IMR-90 (cell line): Measurements from ENCODE around the gene C19orf33. TPM values are rescaled to one million over a fixed set of nuclear protein-coding genes. Genes with fewer than 3 reads are reported as not detected.

Source experiments
- ATAC-seq: fragments of 200-7000 bp; cut with Tn5 transposase; 2 replicates; pipeline ENCODE4 v1.9.1; 2020; ENCODE audit warnings: low read depth, mild to moderate bottlenecking, moderate library complexity
- BruUV-seq: library from RNA; stranded (reverse); fragments of 400-500 nt; replicated peaks from 2 replicates; lab custom pipeline; 2021; lab: Mats Ljungman, UMichigan
- CTCF ChIA-PET: fragments of 300-600 bp; formaldehyde crosslinking; extraction: SDS; loops from one replicate; lab custom pipeline; 2021; ENCODE audit warnings: antibody characterized with exemption; lab: Yijun Ruan, JAX
- POLR2A ChIA-PET: fragments of 300-600 bp; sonication (Branson Sonifier 250); formaldehyde crosslinking; loops from one replicate; lab custom pipeline; 2022; ENCODE audit warnings: antibody characterized with exemption; ENCODE audit not compliant: unreplicated experiment; lab: Charles Lee
- DNase-seq: peaks from one replicate; pipeline ENCODE4 v3.0.0; 2013
- H2AFZ ChIP-seq: replicated peaks from 2 replicates; pipeline ENCODE3; 2013; ENCODE audit warnings: low read length, mild to moderate bottlenecking; ENCODE audit not compliant: poor library complexity
- H2AK5ac ChIP-seq: 2 replicates; pipeline ENCODE4 v1.6.1; 2013; ENCODE audit warnings: low read depth, low read length, inconsistent platforms
- H2AK9ac ChIP-seq: replicated peaks from 2 replicates; pipeline ENCODE3; 2013; ENCODE audit warnings: mild to moderate bottlenecking, low read depth, low read length, moderate library complexity; ENCODE audit not compliant: poor library complexity
- H2BK120ac ChIP-seq: 2 replicates; pipeline ENCODE4 v1.6.1; 2013; ENCODE audit warnings: low read depth, low read length, inconsistent platforms
- H2BK15ac ChIP-seq: 3 replicates; pipeline ENCODE4 v1.6.1; 2013; ENCODE audit warnings: low read depth, low read length, inconsistent platforms
- H2BK20ac ChIP-seq: 2 replicates; pipeline ENCODE4 v1.6.1; 2013; ENCODE audit warnings: low read depth, mild to moderate bottlenecking, inconsistent platforms, low read length, moderate library complexity
- H2BK5ac ChIP-seq: 2 replicates; pipeline ENCODE4 v1.6.1; 2013; ENCODE audit warnings: mild to moderate bottlenecking, low read depth, low read length, inconsistent platforms; ENCODE audit not compliant: poor library complexity, severe bottlenecking
- H3K14ac ChIP-seq: replicated peaks from 2 replicates; pipeline ENCODE4 v1.6.1; 2013; ENCODE audit warnings: low read depth, low read length, inconsistent platforms
- H3K18ac ChIP-seq: 2 replicates; pipeline ENCODE4 v1.6.1; 2013; ENCODE audit warnings: low read depth, low read length, control low read depth
- H3K23ac ChIP-seq: 2 replicates; pipeline ENCODE4 v1.6.1; 2013; ENCODE audit warnings: low read depth, low read length, inconsistent platforms
- H3K27ac ChIP-seq: 2 replicates; pipeline ENCODE4 v1.5.1; 2013; ENCODE audit warnings: mild to moderate bottlenecking, control low read depth, low read length; ENCODE audit not compliant: insufficient read depth
- H3K27me3 ChIP-seq: 2 replicates; pipeline ENCODE4 v1.6.1; 2013; ENCODE audit warnings: low read length; ENCODE audit not compliant: control insufficient read depth, insufficient read depth
- H3K36me3 ChIP-seq: 2 replicates; pipeline ENCODE4 v1.6.1; 2013; ENCODE audit warnings: low read length, mixed read lengths; ENCODE audit not compliant: control insufficient read depth, insufficient read depth
- H3K4ac ChIP-seq: 2 replicates; pipeline ENCODE4 v1.6.1; 2013; ENCODE audit warnings: low read depth, low read length, inconsistent platforms
- H3K4me1 ChIP-seq: 2 replicates; pipeline ENCODE4 v1.6.1; 2013; ENCODE audit warnings: low read length, mixed read lengths; ENCODE audit not compliant: control insufficient read depth, insufficient read depth
- H3K4me2 ChIP-seq: 2 replicates; pipeline ENCODE4 v1.6.1; 2013; ENCODE audit warnings: low read depth, mild to moderate bottlenecking, control low read depth, low read length, moderate library complexity
- H3K4me3 ChIP-seq: 2 replicates; pipeline ENCODE4 v1.5.1; 2013; ENCODE audit warnings: low read depth, mild to moderate bottlenecking, control low read depth, low read length, moderate library complexity; ENCODE audit not compliant: insufficient read depth
- H3K56ac ChIP-seq: 2 replicates; pipeline ENCODE4 v1.6.1; 2013; ENCODE audit warnings: low read length, inconsistent platforms; ENCODE audit not compliant: insufficient read depth; ENCODE audit errors: extremely low read depth
- H3K79me1 ChIP-seq, 2 experiments: 2 replicates each; pipeline ENCODE4 v1.6.1; 2013; ENCODE audit warnings: low read length in 2 of 2, inconsistent platforms in 1 of 2, low read depth in 1 of 2
- H3K9ac ChIP-seq: 2 replicates; pipeline ENCODE4 v1.6.1; 2013; ENCODE audit warnings: low read depth, low read length, control low read depth
- H3K9me1 ChIP-seq: 2 replicates; pipeline ENCODE4 v1.6.1; 2013; ENCODE audit warnings: low read length, inconsistent platforms; ENCODE audit not compliant: insufficient read depth
- H3K9me3 ChIP-seq: 2 replicates; pipeline ENCODE4 v1.6.1; 2013; ENCODE audit warnings: low read length; ENCODE audit not compliant: control insufficient read depth, insufficient read depth
- H4K20me1 ChIP-seq: 2 replicates; pipeline ENCODE4 v1.6.1; 2013; ENCODE audit warnings: low read length, inconsistent platforms; ENCODE audit not compliant: insufficient read depth
- H4K5ac ChIP-seq: 2 replicates; pipeline ENCODE4 v1.6.1; 2013; ENCODE audit warnings: mild to moderate bottlenecking, low read depth, low read length, control low read depth
- H4K8ac ChIP-seq, 2 experiments: 2 replicates each; pipeline ENCODE4 v1.6.1; 2013; ENCODE audit warnings: low read depth in 2 of 2, low read length in 2 of 2, control low read depth in 1 of 2, inconsistent platforms in 1 of 2
- H4K91ac ChIP-seq: 2 replicates; pipeline ENCODE4 v1.6.1; 2013; ENCODE audit warnings: low read depth, low read length, inconsistent platforms; ENCODE audit not compliant: insufficient read depth
- BHLHE40 ChIP-seq: fragments of 150-350 bp; IDR thresholded peaks from 2 replicates; pipeline ENCODE4 v1.6.1; 2016; ENCODE audit warnings: mild to moderate bottlenecking, low read depth, low read length
- RCOR1 ChIP-seq: IDR thresholded peaks from 2 replicates; pipeline ENCODE4 v1.6.1; 2012; ENCODE audit warnings: mild to moderate bottlenecking, low read length, improper control_type of control experiment; ENCODE audit not compliant: insufficient replicate concordance
- WGBS, 2 experiments: methylation state at CpG; one replicate each; pipeline versions ENCODE4 v1.1.5 to v1.1.7; 2013; ENCODE audit warnings: missing lambda C conversion rate in 2 of 2; ENCODE audit not compliant: insufficient read length in 1 of 2; ENCODE audit errors: extremely low coverage in 2 of 2; 5-methylcytosine and 5-hydroxymethylcytosine counted together
- dilution Hi-C: fragments of 300-500 bp; cut with HindIII; formaldehyde crosslinking; loops from one replicate; pipeline ENCODE4 v1.14.3; 2018; ENCODE audit warnings: low sequenced_read_pairs; ENCODE audit not compliant: unreplicated experiment
- in situ Hi-C: fragments of 300-500 bp; cut with MboI; formaldehyde crosslinking; loops from 3 replicates; pipeline ENCODE4 v1.14.3; 2019; ENCODE audit warnings: low sequenced_read_pairs, inconsistent platforms, mixed read lengths
- intact Hi-C: fragments of 100-400 bp; cut with micrococcal nuclease; formaldehyde crosslinking; loops from 2 replicates; pipeline ENCODE4 v1.10.0; 2022
- polyA plus RNA-seq, 3 experiments: library from polyadenylated mRNA; depleted of rRNA; stranded (reverse); fragments of >200 nt; gene quantifications; 2 replicates each; pipeline ENCODE4 v1.2.3, GENCODE V29; 2012; ENCODE audit warnings: low replicate concordance in 1 of 3
- total RNA-seq: library from RNA; depleted of rRNA; stranded (reverse); fragments of >200 nt; gene quantifications from 2 replicates; pipeline ENCODE4 v1.2.3, GENCODE V29; 2012

C19orf33 gene
- total and polyA plus RNA-seq, 2 of the 4 experiments (the other 2 are of a cell fraction), result 0.80 TPM; not detected in 1

- ChIA-PET CTCF (no interaction called here), POLR2A (no interaction called here)
- Histone ChIP-seq H3K27me3 (no peaks in the 10 kb centered on the region; the same call in 1 of the 2 replicates), H4K20me1 (no peaks in the 10 kb centered on the region), H2BK120ac (no peak overlapping the region), H2AFZ (peak overlapping the region; percentile 48), H2AK9ac (peak overlapping the region; percentile 89), H4K8ac (no peak overlapping the region), H3K4me2 (no peak overlapping the region), H4K5ac (no peak overlapping the region), H2BK15ac (peak overlapping the region; percentile 27; the same call in 1 of the 3 replicates), H3K36me3 (no peaks in the 10 kb centered on the region), H3K56ac (no peak overlapping the region), H3K79me1 (no peaks in the 10 kb centered on the region), H2BK5ac (no peak overlapping the region), H3K14ac (no peak overlapping the region), H3K23ac (no peak overlapping the region), H2AK5ac (0 out of 2 replicates have a peak overlapping the region, but pooled peaks have one; percentile 9), H3K27ac (no peak overlapping the region), H3K4ac (no peak overlapping the region), H3K9me1 (peaks cover 18% of the 10 kb centered on the region), H3K9me3 (no peaks in the 10 kb centered on the region), H4K91ac (no peak overlapping the region), H3K18ac (no peak overlapping the region), H3K4me1 (peaks cover 15% of the 10 kb centered on the region), H2BK20ac (peak overlapping the region; percentile 29), H3K9ac (no peak overlapping the region), H3K4me3 (no peak overlapping the region)
- DNase-seq (no peak), ATAC-seq (no peak)
- WGBS, 2 experiments, result 81% methylated on average over 6 of the region's 14 CpGs; no CpG with 5 or more reads in 1 of the 2 experiments
- in situ Hi-C loops, result no loop called here
- no peak for TF ChIP-seq BHLHE40
- TF ChIP-seq RCOR1, result no peak
- no TSS peak for BruUV-seq
- intact Hi-C loops, result no loop called here
- dilution Hi-C loops, result no loop called here
These were observed 38.7 kb upstream of the C19orf33 start for GRCh38 chr19:38265213-38265861.
